ENCODE results near the gene CELF4.

- TF ChIP-seq CTCF (IDR thresholded peaks at IDR 0.05; ENCODE audit: low read depth, low read length, poor library complexity, severe bottlenecking), result no peak
- no peak for TF ChIP-seq EZH2phosphoT487 (IDR thresholded peaks at IDR 0.05; ENCODE audit: borderline replicate concordance, low read length)
These were observed 430 bp upstream of the CELF4 start for GRCh38 chr18:37565977-37566478.
